ENCODE data around the gene GGA2.

DNA sequence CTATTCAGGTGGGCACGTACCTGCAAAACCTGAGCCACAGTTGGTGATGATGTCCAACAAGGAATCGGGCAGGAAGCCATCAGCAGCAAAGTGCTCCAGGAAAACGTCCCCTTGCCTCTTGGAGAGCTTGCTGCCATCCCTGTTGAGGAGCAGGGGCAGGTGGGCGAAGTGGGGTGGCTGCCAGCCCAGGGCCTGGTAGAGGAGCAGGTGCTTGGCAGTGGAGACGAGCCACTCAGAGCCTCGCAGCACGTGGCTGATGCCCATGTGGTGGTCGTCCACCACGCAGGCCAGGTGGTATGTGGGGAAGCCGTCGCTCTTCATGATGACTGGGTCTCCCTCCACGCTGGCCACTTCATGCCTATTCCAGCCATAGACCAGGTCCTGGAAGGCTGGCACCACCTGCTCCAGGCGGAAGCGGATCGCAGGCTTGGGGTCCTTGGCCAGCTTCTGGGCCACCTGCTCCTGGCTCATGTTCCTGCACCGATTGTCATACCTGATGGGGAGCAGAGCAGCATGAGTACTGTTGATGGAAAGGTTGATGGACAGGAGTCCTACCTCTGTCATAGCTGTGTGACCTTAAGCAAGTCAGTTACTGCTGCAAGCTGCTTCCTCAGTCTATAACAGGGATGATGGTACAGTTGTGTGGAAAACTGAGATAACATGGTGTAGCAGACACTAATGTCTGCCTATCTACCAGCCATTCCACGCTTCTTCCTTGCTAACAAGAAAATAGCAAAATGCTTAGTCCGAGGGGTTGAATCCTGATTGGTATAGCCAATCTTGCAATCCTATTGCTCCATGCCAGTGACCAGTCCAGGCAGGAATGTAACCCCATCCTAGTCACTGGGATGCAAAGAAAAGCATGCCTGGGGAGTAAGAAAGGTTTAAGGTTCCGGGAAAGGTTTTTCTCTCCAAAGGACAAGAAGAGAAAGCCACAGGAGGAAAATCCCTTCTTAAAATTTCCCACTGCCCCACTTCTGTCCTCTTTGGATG is 24.9 kb upstream of the GGA2 start:
- TF ChIP-seq, protein P1, sequence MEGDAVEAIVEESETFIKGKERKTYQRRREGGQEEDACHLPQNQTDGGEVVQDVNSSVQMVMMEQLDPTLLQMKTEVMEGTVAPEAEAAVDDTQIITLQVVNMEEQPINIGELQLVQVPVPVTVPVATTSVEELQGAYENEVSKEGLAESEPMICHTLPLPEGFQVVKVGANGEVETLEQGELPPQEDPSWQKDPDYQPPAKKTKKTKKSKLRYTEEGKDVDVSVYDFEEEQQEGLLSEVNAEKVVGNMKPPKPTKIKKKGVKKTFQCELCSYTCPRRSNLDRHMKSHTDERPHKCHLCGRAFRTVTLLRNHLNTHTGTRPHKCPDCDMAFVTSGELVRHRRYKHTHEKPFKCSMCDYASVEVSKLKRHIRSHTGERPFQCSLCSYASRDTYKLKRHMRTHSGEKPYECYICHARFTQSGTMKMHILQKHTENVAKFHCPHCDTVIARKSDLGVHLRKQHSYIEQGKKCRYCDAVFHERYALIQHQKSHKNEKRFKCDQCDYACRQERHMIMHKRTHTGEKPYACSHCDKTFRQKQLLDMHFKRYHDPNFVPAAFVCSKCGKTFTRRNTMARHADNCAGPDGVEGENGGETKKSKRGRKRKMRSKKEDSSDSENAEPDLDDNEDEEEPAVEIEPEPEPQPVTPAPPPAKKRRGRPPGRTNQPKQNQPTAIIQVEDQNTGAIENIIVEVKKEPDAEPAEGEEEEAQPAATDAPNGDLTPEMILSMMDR (IDR thresholded peaks at IDR 0.05) = no peak
- TF ChIP-seq POLR2AphosphoS5 (IDR thresholded peaks at IDR 0.05) (no peak), POLR2A (IDR thresholded peaks at IDR 0.05) (no peak)

Measured in breast epithelium (tissue), 3 donors.